Jurkat, Clone E6-1 (cell line): ENCODE measurements around the gene GZF1.

Experiments
- DNase-seq: peaks from one replicate; pipeline ENCODE4 v3.0.0-alpha.2; 2011; ENCODE audit warnings: low read depth, low spot score
- H3K4me3 ChIP-seq: 2 replicates; pipeline ENCODE4 v1.5.1; 2011; ENCODE audit warnings: mild to moderate bottlenecking, low read length, control low read depth, moderate library complexity

The GZF1 gene

DNA sequence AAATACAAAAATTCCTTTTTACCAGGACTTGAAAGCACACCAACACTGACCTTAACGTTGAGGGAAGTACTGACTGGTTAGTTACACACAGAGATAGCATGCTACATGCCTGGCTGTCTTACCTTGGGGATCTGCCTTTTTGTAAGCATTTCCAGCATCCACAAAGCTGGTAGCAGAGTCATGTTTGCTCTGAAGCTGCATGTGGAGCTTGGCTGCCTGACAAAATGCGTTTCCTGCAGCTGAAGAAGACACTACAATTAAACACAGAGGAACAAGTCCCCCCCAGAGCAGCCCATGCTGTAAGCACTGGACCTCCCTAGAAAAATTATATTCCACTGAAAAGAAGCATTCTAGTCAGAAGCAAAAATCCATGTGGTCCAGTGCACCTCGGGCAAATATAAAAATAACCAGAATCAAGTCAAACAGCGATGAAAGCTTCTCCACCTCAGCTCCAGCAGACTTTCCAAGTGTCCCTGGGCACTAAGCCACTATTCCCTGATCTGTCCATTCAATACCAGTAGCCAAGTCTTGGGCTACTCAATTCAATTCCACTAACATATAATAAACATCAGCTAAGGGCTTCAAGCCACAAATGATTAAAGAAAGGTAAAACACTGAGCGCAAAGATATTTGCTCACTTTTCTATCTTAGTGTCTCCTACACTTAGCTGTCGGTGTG lies 35.1 kb downstream of the GZF1 start:
- DNase-seq = no peak
- H3K4me3 ChIP-seq = no peak overlapping the region

DNA sequence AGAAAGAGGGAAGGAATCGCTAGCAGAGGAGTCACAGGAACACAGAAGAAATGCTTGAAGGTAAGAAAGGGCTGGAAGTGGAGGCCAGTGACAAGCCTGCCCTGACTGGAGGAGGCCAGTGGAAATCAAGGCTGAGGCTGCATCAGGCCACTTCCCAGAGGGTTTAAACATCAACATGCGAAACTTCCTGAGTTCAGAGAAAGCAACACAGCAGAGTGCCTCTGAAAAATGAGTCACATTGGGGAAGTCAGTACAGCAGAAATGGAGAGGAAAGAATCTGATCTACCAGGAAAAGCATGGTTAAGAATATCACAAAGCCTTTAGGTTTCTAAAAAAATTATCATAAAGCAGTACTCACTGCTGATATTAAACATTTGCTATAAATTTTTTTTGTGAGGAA lies 36.0 kb downstream of the GZF1 start:
- DNase-seq = no peak

DNA sequence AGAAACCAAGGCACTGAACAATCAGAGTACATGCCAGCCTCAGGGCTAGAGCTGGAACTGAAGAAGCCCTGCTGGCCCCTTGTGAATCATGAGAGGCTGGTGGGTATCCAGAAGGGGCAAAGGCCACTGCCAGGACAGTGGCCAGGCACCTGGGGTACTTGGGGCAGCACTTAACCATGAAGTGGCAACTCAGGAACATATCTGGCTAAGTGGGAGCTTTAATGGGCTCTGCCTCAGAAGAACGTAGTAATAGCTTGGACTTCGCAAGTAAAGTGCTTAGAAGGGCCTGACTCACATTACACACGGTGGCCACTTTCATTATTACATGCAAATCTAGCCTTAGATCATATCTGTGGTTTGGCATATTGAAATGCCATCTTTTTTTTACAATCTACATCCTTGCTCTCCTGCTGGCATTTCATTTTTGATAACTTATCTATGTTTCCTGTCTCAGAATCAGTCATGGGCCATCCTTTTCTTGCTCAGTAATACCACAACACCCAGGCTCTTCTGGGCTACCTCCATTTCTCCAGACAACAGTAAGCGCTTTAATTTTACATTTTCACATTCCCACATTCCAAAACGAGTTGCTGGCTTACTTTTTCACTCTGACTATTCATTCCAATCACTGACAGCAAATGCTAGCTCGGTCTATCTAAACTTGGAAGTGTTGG lies 37.7 kb downstream of the GZF1 start:
- DNase-seq = no peak
- no peak overlapping the region for H3K4me3 ChIP-seq

More for the DNA sequence above, 36.0 kb downstream of the GZF1 start:
- H3K4me3 ChIP-seq = no peak overlapping the region

DNA sequence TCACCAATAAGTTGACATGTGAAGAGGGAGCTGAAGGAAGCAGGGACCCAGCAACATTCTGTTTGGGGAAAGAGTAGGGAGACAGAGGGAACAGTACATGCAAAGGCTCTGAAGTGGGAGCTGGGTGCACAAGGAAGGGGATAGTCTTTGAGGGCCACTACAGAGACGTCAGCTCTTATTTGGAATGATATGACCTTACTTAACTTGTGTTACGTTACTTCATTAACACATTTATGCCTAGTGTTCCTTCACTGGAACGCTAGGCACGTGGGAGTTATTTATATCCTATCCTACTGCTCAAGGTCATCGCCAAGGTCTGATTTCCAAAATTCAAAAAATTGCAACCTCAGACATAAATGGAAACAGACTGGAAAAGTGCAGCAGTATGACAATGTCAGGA lies 39.1 kb downstream of the GZF1 start:
- DNase-seq = no peak
- no peak overlapping the region for H3K4me3 ChIP-seq

DNA sequence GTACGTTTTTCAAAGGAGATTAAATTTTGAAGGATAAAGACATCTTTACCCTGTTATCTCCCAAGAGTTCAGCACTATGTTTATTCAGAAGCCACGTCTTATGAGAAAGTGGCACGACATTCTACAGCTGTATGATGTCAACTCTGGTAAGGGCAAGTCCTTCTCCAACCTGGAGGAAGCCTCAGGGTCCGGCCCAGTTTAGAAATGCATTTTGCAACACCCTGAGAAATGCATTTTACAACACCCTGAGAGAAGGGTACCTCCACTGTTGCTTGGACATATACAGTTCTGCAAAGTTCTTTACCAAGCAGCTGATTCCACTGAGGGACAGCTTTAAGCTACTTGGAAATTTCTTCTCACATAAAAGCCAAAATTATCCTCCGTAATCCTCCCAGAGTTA lies 41.8 kb downstream of the GZF1 start:
- H3K4me3 ChIP-seq = no peak overlapping the region
- DNase-seq = no peak

DNA sequence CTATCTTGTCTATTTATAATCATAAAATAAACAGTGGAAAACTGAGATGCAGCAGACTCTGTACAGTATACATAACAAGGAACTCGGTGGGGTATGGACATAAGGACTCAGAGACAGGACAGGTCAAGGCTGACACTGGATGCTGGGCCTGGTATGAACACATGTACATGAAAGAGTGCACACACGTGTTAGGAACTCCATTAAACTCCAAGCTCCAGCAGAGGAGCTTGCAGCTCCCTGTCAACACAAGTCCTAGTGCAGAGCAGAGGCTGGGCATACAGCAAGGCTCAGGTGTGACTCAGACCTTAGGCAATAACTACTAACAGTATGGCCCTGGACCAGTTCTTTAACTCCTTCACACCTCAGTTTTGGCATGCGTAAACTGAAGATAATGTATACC lies 42.2 kb downstream of the GZF1 start:
- no peak for DNase-seq

DNA sequence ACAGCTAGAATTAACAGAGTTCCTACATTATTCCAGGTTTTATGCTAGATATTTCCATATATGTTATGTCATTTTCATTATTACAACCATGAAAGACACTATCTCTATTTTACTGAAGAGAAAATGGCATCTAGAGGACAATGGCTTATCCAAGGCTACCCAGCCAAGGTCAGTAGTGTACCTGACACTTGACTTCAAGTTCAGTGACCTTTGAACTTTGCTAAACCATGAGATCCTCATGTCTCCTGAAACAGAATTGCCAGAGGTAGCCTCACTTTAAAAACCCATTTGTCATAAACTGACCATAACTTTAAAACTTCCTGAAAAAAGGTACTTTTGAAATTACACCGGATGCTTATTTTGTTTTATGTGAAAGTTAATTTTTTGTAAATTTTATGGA lies 44.9 kb downstream of the GZF1 start:
- H3K4me3 ChIP-seq = no peak overlapping the region
- DNase-seq = no peak

More for the DNA sequence above, 42.2 kb downstream of the GZF1 start:
- no peak overlapping the region for H3K4me3 ChIP-seq

DNA sequence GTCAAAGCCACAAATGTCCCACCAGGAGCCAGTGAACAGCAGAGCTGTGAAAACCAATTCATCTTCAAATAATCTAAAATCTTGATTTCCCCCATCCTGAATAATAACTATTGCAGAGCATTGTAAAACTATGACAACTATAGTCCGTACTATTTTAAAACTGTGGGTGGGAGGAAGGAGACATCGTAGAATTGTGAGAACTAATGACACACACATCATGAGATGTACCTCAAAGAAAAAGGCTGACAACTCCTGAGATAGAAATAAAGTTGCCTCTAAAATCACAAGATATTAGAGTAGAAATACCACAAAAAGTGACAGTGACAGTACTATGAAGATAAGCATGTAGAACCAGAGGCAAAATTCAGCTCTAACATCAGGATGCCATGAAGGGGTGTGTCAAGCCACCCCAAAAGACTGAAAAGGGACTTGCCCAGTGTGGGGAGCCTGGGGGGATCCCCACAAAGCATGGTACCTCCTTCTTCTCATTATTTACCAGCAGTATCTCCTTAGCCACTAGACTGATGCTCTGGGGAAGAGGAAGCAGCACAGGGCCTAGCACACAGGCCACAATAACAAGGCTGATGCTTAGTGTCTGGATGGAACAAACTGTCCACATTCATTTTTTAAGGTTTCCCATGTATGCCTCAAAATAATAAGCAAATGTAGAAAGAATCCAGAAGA lies 45.9 kb downstream of the GZF1 start:
- DNase-seq = no peak

DNA sequence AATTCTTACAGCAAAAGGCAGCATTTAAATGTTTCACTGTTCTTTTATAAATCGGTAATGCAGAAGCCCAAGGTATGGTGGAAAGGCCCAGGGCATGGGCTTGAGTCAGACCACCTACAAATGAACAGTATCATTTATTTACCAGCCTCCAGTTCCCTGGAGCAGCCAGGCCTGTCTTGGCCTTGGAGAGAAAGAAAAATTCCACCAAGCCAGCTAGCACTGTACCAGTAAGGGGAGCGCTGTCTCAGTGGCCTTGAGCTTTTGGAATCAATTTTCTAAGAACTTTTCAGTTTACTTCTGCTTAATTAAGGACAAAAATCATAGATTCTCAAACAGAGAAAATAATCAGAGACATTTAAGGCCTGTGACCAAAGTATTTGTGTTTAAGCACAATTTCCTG lies 47.0 kb downstream of the GZF1 start:
- DNase-seq = no peak
- no peak overlapping the region for H3K4me3 ChIP-seq

More for the DNA sequence above, 45.9 kb downstream of the GZF1 start:
- no peak overlapping the region for H3K4me3 ChIP-seq

DNA sequence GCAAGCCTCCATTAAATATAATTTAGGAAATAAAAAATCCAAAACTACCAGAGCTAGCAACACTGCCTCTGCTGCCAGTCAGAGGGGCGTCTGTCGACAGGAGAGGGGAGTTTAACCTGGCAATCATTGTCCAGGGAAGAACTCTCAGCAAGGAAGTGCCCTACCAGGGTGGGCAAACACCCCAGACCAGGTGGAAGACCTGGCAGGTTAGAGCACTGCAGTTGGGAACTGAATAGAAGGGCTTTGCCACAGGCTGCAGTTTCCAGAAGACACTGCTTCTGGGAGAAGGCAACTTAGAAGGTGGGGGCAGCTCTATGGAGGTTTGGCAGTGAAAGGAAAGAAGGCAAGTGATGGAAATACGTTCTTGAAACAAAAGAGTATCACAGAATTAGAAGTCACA lies 47.8 kb downstream of the GZF1 start:
- no peak for DNase-seq
- H3K4me3 ChIP-seq = peak overlapping the region; percentile 8

DNA sequence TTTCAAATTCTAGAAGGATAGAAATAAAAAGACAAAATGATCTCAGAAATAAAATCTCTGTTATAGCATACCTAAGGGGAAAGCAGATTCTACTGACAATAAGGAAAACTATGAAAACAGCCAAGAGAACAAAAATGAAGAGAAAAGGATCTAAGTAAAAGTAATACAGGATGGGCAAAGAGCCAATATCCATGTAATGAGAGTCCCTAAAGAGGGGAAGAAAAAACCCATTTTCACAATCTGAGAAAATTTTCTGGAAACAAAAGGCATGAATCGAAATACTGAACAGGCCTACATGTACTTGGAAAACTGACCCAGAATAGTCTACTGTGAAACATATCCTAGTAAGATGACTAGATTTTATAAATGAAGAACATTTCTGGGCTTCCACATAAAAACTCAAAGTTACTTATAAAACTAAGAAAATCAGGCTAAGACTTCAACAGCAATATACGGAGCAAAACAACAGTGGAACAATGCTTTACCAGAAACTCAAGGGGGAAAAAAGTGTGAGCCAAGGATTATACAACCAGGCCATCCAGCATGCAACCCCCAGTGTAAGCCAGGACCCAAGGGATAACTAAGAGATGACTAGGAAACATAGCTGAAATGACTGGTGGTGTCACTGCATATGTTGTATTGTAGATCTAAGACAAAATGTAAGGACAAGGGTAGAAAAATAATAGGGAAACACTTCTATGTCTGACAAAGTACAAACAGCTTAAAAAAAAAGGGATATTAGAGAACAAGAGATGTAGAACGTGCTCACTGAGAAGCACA lies 49.1 kb downstream of the GZF1 start:
- DNase-seq = no peak
- H3K4me3 ChIP-seq = no peak overlapping the region

DNA sequence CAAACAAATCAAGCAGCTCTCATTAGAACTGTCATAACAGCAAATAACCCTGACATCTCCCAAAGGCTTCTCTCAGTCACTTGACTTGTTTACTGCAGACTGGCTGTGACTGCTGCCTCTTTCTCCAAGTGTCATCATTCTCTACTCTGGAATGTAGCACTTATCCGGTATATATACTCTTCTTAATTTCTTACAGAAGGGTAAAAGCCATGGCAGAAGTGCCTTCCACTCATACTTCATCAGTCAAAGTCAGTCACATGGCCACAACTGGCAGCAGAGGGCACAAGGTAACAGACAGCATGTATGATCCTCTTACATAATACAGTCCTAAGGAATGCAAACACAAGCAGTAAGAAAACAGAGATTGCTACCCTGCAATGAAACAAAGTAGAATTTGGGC lies 50.0 kb downstream of the GZF1 start:
- DNase-seq = no peak

DNA sequence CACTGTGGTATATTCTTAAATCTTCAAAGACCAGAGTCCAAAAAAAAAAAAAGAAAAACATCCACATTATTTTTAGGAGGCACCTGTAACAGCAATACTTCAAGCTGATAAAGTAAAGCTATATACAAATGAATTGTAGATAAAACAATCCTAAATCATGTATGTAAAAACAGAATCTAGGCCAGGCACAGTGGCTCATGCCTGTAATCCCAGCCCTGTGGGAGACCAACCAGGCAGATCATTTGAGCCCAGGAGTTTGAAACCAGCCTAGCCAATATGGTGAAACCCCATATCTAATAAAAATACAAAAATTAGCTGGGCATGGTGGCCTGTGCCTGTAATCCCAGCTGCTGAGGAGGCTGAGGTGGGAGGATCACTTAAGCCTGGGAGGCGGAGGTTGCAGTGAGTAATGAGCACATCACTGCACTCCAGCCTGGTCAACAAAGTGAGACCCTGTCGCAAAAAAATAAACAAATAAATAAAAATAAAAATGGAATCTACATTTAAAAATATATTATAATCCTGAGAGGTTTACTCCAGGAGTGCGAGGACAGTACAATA lies 52.0 kb downstream of the GZF1 start:
- DNase-seq = no peak
- H3K4me3 ChIP-seq = no peak overlapping the region

More for the DNA sequence above, 50.0 kb downstream of the GZF1 start:
- no peak overlapping the region for H3K4me3 ChIP-seq

DNA sequence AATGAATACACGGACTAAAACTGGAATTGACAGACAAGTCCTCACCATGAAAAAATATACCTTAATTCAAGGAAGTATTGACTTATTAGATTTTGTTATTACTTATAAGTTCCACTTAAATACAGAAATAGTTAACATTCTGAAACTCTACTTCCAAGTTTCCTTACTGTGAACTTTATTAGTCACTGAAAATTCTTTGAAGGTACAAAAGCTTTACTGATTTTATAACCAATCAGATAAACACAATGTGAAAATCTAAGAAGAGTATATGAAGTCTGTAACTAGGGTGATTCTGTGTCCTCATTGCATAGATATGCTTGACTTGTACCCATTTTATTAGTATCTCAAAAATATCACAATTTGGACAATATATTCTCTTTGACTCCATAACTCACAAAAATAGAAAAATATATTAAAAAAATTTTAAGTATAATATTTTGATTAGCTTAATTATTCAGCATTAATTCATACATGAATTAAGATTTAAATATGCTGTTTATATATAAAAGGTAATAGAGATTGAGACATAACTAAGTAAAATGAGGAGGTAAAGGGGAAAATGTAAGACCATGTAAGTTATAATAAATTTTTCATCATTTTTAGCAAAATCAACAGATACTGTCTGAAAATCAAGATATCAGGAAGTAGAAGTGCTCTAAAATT lies 52.7 kb downstream of the GZF1 start:
- H3K4me3 ChIP-seq = no peak overlapping the region
- DNase-seq = no peak

DNA sequence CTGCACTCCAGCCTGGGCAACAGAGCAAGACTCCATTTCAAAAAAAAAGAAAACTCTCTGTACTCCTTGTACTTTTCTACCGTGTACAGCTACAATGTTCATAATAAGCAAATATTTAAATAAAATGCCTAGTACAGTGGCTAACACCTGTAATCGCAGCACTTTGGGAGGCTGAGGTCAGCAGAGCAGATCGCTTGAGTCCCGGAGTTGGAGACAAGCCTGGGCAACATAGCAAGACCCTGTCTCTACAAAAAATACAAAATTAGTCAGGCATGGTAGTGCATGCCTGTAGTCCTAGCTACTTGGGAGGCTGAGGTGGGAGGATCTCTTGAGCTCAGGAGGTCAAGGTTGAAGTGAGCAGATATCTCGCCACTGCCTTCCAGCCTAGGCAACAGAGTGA lies 53.6 kb downstream of the GZF1 start:
- no peak for DNase-seq

DNA sequence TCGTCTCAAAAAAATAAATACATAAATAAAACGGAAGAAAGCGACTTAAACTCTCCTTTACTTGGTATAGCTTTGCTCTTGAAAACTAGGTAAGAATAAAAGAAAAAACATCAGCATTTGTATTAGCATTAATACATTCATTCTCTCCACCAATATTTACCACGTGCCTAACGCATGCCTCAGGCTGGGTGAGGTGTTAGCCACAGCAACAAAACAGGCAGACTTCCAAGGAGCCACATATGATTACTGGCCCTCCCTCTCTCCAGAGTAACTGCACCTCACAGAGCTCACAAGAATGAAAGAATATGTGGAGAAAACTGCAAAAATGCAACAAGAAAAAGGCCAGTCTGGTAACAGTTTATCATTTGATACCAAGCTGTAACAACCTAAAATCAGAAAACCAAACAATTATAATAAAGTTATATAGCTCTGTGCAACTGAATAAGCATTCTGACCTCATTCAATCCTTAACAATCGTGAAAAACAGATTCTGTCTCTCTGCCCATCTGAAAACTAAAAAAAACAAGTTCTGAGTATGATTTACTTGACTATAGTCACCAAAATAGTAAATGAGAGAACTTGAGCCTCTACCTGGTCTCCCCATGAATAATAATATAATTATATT lies 54.1 kb downstream of the GZF1 start:
- no peak for DNase-seq
- no peak overlapping the region for H3K4me3 ChIP-seq

More for the DNA sequence above, 53.6 kb downstream of the GZF1 start:
- H3K4me3 ChIP-seq = no peak overlapping the region

DNA sequence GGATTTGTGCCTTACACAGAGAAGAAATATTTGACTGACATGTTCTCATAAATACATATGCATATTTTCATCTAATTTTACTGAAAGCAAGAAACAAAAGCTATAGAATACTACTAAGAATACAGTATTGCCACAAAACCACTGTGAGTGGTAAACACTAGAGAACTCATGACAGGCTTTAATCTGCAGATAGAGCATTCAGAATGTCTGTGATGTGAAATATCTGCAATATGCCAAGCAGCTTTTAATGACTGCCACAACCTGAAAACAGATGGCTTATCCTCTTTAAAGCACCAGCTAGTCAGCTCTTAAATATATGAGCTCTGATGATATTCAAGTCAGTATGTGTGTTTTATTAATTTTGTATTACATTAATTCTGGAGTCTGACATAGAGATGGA lies 55.9 kb downstream of the GZF1 start:
- DNase-seq = peak; percentile 73
- no peak overlapping the region for H3K4me3 ChIP-seq

DNA sequence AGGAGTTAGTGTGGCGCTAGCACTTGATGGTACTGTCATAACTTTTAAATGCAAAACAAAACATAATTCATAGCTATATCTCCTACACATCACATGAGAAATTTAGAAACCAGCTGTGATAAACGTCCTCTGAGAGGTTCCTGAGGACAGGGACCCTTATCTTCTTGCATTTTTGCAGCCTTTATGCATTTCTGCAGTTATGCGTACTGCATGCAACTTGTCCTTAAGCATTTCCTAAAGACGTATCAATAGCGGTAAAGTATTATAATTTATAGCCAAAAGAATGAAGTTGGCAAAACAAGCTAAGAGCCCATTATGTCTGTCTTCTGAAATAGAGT lies 57.6 kb downstream of the GZF1 start:
- no peak for DNase-seq
- peak overlapping the region; percentile 83 for H3K4me3 ChIP-seq
